Measurements from ENCODE around the gene CATSPERE.
A peak's percentile ranks its signal among the peaks of the same experiment; 100 is the strongest.
"Not testable (repeated sequence)": the region's sequence is repeated elsewhere in the genome, so short reads cannot be mapped to it uniquely, and the experiment has no call there.

The CATSPERE gene

DNA sequence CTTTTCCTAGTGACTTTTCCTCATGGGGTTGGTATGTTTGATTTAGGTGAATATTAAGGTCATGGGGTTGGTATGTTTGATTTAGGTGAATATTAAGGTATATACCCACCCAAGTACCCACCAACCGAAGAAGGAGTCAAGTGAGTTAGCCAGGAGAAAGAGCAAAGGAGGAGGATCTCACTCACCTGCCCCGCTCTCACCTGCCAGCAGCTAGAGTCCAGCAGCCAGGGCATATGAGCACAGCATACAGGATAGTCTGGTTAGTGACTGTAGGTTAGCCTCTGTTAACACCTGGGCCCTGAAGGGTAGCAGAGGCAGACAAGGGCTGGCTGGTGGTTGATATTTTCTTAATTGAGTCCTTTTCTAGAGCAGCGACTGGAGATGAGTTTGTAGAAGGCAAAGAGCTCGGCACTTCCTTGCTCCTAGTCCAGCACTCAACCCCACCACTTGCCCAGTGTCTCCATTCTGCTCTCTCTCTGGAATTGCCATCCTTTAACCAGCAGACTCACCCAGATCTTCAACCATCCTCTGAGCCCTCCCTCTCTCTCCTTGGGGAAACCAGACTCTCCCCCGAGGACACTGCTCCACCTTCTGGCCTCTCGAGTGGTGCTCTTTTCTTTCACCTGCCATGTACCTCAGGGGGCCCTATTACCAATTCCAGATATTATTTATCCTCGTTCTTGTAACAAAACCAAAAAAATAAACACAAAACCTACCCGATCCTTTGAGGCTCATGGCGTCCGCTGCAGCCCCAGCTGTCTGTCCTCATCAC is 175.6 kb downstream of the CATSPERE start:
- no peak for DNase-seq

DNA sequence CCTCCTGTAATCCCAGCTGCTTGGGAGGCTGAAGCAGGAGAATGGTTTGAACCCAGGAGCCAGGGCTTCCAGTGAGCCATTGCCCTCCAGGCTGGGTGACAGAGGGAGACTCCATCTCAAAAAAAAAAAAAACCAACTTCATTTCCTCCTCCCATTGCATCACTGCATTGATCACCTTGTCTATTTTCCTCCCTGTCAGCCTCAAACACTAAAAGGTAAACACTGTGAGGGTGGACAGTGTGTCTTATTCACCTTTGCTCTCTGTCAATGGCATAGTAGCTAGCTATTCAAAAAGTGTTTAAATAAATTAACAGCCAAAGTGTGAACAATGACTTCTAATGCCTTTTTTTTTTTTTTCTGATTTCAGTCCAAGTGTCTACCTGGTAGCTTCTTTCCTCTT is 178.5 kb downstream of the CATSPERE start:
- no peak for DNase-seq

DNA sequence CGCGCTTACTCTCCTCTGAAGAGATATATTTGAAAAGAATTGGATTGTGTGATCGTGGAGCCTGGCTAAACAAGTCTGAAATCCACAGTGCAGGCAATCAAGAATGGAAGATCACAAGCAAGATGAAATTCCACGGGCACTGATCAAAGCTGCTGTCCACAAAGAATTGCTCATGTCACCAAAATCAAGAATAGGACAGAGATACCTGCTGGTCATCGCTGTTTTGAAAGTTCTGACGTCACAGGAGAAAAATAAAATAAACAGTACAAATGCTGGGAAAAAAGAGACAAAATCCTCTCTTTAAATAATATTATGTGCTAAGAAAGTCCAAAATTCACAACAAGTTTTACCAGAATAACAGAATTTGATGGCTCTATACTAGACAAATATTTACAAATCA is 179.8 kb downstream of the CATSPERE start:
- no peak for DNase-seq

DNA sequence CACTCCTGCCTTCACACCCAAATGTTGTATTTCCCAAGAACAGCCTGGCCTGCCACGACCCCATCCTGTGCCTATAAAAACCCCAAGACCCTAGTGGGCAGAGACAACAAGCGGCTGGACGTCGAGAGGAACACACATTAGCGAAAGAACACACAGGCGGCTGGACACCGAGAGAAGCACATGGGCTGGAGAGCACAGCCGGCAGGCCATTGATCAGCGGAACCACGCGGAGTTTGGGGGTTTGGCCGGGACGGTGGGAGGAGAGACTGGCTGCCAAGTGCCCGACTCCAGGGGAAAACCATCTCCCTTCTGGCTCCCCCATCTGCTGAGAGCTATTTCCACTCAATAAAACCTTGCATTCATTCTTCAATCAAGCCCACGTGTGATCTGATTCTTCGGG is 181.5 kb downstream of the CATSPERE start:
- no peak for DNase-seq

DNA sequence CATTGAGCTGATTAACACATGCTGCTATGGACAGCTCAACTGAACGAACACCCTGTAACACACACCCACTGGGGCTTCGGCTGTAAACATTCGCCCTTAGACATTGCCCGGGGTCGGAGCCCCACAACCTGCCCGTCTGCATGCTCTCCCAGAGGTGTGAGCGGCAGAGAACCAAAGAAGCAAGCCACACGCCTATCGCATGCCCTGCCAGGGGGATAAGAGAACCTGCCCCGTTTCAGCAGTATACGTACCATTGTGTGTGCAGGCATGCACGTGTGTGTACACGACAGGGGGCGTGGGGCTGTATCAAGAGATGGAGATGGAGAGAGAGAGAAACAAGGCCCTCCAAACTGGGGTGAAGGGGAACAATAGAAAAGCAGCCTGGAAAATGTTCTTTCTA is 181.9 kb downstream of the CATSPERE start:
- DNase-seq, result no peak

DNA sequence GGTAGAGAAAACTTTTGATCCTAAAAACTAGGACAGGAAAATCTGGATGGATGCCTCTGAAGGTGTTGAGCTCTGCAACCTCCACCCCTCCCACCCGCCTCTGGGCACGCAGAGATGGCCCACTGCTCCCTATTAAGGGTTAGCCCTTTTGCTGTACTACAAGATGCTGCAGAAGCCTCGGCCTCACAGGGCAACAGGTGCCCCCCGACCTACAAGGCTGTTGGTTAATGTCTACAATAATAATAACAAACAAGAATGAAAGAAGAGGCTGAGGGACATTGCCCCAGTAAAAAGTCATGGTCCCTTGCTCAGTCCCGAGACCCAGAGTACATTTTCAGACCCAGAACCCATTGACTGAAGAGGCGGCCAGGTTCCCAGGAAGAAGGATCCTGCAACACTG is 184.3 kb downstream of the CATSPERE start:
- no peak for DNase-seq

DNA sequence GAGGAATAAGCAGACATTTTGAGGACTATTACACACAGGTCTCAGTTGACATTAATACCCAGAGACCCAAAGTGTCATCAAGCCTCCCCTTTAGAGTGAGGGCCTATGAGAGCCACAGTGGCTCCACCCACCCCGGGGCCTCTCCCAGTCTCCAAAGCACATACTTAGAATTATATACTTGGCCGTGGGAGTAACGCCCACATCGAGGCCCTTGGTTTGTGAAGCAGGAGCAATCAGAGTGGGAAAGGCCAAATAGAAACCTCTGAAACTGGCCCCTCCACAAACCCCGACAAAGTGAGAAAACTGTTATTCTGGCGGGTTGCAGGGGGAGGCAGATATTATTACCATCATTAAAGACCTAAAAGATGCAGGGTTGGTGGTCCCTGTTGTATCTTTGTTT is 184.8 kb downstream of the CATSPERE start:
- no peak for DNase-seq

DNA sequence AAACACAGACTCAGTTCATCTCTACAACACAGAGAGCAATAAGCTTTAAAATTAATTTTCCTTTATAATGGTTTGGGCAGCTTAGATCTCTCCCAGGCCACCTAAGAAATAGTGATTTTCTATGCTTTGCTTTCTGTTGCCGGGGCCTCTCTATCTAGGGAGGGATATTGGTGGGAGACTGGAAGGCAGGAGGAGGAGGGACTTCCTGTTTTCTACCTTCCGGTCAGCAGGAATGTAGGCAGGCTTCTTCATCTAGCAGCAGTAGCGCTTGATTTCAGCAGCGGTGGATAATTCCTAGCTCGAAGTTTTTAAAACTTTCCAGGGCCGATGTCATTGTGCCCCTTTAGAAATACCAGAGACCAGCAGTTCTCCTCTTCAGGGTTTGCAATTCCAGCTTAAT is 186.7 kb downstream of the CATSPERE start:
- no peak for DNase-seq

DNA sequence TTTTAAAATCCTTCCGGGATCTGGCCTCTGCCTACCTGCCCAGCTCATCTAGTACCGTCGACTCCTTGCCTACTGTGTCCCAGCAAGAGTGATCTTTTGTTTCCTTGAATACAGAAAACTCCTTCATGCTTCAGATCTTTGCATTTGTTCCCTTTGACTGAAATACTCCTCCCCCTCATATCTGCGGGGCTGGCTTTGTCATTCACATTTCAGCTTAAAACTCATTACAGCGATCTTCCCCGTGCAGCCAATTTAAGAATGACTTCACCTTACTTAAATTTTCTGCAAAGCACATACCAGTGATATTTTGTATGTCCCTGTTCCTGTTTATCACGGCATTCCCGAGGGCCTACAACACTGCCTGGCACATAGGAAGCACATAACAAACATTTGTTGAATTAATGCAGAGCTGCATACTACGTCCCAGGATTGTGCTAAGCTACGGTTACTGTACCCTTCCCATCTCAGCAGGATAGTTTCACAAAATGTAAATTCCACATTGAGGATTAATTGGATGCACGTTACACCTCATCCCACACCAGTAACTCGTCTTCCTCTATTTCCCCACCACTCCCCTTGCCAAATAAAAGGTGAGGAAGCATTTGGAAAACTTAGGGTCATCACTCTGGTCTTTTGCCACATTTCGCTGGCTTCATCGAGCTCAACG is 191.0 kb downstream of the CATSPERE start:
- DNase-seq, result peak; percentile 7

DNA sequence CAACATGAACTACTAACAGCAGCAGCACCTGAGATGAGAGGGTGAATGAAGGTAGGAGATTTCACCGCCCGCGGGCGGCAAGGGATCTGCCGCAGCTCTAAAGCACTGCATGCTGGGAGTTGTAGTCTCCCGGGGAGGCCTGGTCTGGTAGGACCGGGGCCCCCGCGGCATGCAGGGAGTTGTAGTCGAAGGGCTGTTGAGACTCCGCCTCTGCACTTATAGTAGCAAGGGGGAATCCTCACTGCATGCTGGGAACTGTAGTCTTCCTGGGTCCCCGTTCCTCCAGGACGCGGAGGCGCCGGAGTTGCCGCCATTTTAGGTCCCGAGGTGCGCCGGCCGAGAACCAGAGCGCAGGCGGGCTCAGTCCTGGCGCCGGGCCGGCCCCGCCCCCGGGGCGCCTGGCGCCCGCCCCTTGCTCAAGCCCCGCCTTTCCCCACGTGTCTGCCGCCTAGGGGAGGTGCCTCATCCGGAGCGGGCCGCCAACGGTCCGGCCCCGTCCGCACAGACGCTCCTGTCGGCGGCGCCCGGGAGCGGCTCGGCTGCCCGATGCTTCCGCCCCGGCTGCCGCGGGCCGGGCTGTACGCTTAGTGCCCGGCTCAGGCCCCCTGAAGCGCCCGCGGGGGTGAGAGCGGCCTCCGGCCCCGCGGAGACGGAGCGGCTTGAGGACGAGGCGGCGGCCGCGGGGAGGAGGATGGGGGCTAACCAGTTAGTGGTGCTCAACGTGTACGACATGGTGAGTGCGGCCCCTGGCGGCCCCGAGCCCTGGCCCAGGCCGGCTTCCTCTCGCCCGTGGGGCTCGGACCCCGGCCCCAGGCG is 191.8 kb downstream of the CATSPERE start, which contains the start of gene DESI2:
Gene DESI2 (plus strand): TSS at position 504 of the 816 bp plus-strand sequence. CDS start 188 bp downstream, at position 692.
- DNase-seq, result peak; percentile 99

DNA sequence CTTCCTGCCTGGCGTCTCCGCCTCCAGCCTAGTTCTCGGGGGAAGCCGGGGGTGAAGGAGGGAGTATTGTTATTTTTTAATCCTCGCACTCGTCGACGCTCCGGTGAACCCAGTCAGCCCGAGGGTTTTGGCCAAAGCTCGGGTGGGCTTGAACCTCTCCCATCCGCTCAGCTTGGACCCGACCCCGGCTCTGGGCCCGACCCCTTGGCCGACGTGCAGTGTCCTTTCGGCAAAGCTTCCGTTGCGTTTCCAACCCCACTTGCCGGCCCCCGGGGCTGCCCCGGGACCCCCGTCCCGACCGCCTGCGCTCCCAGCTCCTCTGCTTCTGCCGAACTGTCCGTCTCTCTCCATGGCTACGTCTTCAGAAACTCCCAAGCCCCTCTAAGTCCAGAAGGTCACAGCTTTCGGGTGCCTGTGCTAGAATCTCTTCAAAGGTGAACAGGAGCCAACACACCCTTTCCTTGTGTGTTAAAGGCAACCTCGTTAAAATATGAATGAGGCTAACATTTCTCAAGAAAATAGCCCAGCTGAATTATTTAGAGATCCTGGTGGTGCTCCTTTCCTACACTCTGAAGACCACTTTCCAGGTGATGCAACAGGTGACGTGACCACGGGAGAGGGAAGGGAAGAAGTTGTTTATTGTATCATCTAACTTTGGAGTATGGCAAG is 192.5 kb downstream of the CATSPERE start:
- DNase-seq, result no peak

DNA sequence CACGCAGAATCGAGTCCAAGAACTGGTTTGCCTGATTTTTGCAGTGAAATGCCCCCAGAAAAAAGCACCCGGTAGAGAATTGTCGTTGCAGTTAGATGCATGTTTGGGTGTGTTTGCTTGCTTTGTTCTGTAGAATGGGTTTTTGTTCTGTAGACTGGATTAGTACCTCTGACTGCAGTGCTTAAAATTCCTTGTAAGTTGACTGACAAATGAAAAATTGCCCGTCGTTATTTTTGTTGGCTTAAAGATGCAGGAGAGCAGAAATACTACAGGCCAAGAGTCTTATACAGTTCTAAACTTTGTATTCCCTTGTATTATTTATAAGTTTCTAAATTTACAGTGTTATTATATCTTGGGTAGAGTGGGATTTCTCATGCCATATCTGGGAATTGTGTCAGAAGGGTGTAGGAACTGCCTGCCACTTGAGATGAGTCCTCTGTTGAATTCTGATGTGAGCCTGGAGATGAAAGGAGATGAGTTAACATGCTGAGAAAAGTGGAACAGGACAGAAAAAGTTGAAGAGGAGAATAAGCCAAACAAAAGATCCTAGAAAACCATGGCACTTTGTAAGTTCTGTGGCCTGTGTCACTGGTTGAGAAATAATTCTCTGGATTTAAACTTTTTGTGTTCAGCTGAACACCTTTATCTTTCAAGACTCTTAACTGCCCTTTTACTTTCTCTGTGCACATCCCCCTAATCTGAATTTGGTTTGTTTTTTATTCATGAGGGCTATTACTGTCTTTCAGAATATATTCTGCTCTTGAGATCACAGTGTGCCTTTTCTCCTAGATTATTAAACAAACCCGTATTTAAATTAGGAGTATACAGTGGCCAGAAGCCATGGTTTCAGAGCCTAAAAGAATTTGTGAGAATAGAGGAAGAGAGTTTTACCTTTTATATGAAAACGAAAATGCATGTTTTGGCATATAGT is 193.3 kb downstream of the CATSPERE start:
- no peak for DNase-seq

DNA sequence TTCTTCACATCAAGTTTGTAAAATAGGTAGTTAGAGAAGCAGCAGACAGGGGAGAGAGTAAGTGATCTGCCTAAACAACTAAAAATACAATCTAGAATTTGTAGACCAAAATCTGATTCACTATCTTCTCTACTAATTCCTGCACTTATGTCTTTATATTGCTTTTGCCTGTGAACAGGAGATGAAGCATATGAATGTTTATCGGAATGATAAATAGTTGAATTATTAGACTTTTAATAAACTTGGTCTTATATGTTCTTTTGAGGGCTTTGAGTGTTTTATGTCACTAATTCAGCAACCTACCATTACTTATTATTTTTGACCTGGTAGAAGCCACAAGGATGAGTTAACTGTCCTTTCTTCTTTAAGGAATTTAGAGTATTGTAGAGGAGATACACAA is 194.1 kb downstream of the CATSPERE start:
- DNase-seq, result no peak

DNA sequence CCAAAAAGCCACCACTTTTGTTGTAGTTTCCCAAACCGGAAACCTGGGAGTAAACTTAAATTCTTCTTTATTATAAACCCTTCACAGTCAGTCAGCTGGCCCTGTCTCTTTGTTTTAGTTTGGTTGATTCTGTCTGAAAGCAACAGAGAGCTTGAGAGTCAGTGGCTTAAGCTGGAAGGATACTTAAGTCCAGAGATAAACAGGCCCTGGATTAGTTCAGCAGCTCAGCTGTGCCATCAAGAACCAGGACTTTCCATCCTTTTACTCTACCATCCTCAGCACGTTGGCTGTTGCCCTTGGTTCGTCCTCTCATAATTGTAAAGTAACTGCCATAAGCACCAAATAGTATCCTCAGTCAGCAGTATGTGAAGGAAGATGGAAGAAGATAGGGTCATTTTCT is 196.3 kb downstream of the CATSPERE start:
- no peak for DNase-seq

DNA sequence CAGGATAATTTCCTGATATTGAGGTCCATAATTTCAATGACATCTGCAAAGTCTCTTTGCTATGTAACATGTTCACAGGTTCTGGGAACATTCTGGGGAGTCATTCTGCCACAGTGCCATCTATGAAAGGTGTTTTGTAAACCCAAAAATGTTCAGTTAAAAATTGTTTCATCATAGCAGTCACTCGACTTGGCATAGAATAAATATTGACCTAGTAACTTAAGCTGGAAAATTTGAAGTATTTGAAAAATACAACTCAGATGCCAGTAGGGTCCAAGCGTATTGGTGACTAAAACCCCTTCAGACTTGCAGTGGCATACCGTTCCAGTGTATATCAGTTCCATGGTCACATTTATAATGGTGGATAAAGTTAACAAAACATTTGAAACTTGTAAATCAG is 198.6 kb downstream of the CATSPERE start:
- no peak for DNase-seq

DNA sequence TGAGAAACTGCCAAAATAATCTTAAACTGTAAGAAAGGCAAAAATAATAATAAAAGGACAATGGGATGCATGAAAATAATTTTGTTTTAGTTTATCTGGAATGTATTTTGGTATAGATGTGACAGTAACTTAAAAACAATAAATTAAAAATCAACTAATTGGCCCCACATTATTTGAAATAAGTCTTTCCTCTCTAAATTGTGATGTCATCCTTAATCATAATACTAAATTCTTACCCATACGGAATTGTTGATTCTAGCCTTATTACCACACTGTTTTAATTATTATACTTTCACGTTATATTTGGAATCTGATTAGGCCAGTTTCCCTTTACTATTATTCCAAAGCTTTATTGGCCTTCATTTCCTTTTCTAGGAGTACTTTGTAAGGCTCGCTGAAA is 199.5 kb downstream of the CATSPERE start:
- no peak for DNase-seq

DNA sequence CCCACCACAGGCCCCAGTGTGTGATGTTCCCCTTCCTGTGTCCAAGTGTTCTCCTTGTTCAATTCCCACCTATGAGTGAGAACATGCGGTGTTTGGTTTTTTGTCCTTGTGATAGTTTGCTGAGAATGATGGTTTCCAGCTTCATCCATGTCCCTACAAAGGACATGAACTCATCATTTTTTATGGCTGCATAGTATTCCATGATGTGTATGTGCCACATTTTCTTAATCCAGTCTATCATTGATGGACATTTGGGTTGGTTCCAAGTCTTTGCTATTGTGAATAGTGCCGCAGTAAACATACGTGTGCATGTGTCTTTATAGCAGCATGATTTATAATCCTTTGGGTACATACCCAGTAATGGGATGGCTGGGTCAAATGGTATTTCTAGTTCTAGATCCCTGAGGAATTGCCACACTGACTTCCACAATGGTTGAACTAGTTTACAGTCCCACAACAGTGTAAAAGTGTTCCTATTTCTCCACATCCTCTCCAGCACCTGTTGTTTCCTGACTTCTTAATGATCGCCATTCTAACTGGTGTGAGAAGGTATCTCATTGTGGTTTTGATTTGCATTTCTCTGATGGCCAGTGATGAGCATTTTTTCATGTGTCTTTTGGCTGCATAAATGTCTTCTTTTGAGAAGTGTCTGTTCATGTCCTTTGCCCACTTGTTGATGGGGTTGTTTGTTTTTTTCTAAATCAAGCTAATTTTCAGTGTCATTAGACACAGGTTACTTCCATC is 200.7 kb downstream of the CATSPERE start:
- DNase-seq, result not testable (repeated sequence)

DNA sequence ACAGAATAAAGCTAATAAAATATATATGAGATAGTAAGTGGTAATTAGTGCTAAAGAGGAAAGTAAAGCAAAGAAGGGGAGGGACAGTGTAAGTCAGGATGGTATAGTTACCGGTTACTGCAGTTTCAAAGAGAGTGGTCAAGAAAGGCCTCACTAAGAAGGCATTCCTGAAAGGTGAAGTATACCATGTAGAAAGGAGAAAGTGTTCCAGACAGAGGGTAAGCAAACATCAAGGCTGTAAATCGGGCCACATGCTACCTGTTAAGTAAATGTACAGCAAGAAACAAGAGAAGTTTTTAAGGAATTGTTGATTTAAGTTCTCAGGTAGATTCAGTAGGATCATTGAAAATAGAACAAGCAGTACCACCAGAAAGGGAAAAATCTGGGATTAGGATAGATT is 201.5 kb downstream of the CATSPERE start:
- no peak for DNase-seq

DNA sequence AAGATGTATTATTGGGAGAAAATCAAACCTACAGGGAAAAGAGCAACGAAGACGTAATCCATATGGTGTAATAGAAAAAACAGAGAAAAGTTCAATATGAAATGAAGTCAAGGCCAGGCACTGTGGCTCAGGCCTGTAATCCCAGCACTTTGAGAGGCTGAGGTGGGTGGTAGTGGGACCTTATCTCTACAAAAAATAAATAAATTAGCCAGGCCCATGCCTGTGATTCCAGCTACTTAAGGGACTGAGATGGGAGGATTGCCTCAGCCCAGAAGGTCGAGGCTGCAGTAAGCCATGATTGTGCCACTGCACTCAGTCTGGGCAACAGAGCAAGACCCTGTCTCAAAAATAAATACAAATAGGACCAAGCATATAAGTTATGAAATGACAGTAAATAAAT is 203.3 kb downstream of the CATSPERE start:
- DNase-seq, result no peak

DNA sequence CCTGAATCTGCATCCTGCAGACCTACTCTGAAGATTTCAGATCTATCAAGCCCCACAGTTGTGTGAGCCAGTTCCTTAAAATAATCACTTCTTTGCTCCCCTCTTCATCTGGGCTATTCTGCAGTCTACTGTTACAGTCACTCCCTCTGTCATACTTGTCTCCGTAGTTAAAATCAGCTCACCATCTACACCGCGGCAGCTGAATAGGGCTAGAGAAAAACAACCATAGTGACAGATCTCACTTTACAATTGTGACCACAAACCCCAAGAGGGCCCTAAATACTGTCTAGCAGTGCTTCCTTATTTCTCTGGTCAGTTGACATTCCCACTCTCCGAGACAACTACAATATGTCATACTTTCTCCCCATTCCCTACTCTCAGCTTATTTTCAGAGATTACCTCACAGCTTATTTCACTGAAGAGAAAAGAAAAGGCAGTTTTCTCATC is 204.7 kb downstream of the CATSPERE start:
- DNase-seq, result peak; percentile 12
